ENCODE data around the gene PRELID1.
"Not testable (repeated sequence)": the region's sequence is repeated elsewhere in the genome, so short reads cannot be mapped to it uniquely, and the experiment has no call there.

The PRELID1 gene

GRCh38 chr5:177304392-177305119 lies 957 bp downstream of the PRELID1 start:
- TF ChIP-seq ZNF274 (IDR thresholded peaks at IDR 0.05; ENCODE audit: low read depth, low read length): no peak
- H3K4me3 ChIP-seq (ENCODE audit: low read length): peak overlapping the region; percentile 73

- H3K4me3 ChIP-seq (ENCODE audit: low read length): not testable (repeated sequence)
These were observed 2.6 kb downstream of the PRELID1 start for GRCh38 chr5:177306103-177306640.

GRCh38 chr5:177306674-177307543 lies 3.3 kb downstream of the PRELID1 start:
- H3K4me3 ChIP-seq (ENCODE audit: low read length): no peak overlapping the region
- TF ChIP-seq ZNF274 (IDR thresholded peaks at IDR 0.05; ENCODE audit: low read depth, low read length): no peak

- no peak overlapping the region for H3K4me3 ChIP-seq (ENCODE audit: low read length)
- no peak for TF ChIP-seq ZNF274 (IDR thresholded peaks at IDR 0.05; ENCODE audit: low read depth, low read length)
These were observed 4.2 kb downstream of the PRELID1 start for GRCh38 chr5:177307544-177308363.

- no peak overlapping the region for H3K4me3 ChIP-seq (ENCODE audit: low read length)
- no peak for TF ChIP-seq ZNF274 (IDR thresholded peaks at IDR 0.05; ENCODE audit: low read depth, low read length)
These were observed 5.1 kb downstream of the PRELID1 start for GRCh38 chr5:177308740-177309139.

- TF ChIP-seq ZNF274 (IDR thresholded peaks at IDR 0.05; ENCODE audit: low read depth, low read length): no peak
- no peak overlapping the region for H3K4me3 ChIP-seq (ENCODE audit: low read length)
These were observed 6.0 kb downstream of the PRELID1 start for GRCh38 chr5:177309351-177310191.

GRCh38 chr5:177310332-177310731 lies 6.7 kb downstream of the PRELID1 start:
- no peak for TF ChIP-seq ZNF274 (IDR thresholded peaks at IDR 0.05; ENCODE audit: low read depth, low read length)
- H3K4me3 ChIP-seq (ENCODE audit: low read length): peak overlapping the region; percentile 83; the same call in 1 of the 2 replicates

GRCh38 chr5:177310757-177311391 lies 7.3 kb downstream of the PRELID1 start:
- H3K4me3 ChIP-seq (ENCODE audit: low read length): peak overlapping the region; percentile 83
- TF ChIP-seq ZNF274 (IDR thresholded peaks at IDR 0.05; ENCODE audit: low read depth, low read length): no peak

GRCh38 chr5:177311392-177311722 lies 7.8 kb downstream of the PRELID1 start:
- H3K4me3 ChIP-seq (ENCODE audit: low read length): peak overlapping the region; percentile 83
- TF ChIP-seq ZNF274 (IDR thresholded peaks at IDR 0.05; ENCODE audit: low read depth, low read length): no peak

GRCh38 chr5:177311723-177312648 lies 8.4 kb downstream of the PRELID1 start, which contains the start of gene MXD3:
Gene MXD3 (minus strand): TSS chr5:177311898. CDS start chr5:177311830, 68 bp downstream.
- peak within 1 kb of the TSS; percentile 83 for H3K4me3 ChIP-seq (ENCODE audit: low read length)
- no peak for TF ChIP-seq ZNF274 (IDR thresholded peaks at IDR 0.05; ENCODE audit: low read depth, low read length)

- peak overlapping the region; percentile 70 for H3K4me3 ChIP-seq (ENCODE audit: low read length)
- TF ChIP-seq ZNF274 (IDR thresholded peaks at IDR 0.05; ENCODE audit: low read depth, low read length): no peak
These were observed 9.1 kb downstream of the PRELID1 start for GRCh38 chr5:177312649-177313181.

Data from GM08714 (cell line).